Skin epidermis (tissue), 12 donors: ENCODE results near the gene PTPRT.

Experiments
- H3K27ac ChIP-seq, 21 experiments: fragments of 200-600 bp; sonication (generic) in 11 of 21; one replicate each; pipeline ENCODE4 v1.5.0; 2020; ENCODE audit warnings: mild to moderate bottlenecking in 3 of 21, inconsistent platforms in 2 of 21, moderate library complexity in 2 of 21
- H3K4me3 ChIP-seq, 7 experiments: fragments of 200-600 bp; sonication (generic) in 2 of 7; one replicate each; pipeline ENCODE4 v1.5.0; 2020; ENCODE audit warnings: inconsistent platforms in 2 of 7, mild to moderate bottlenecking in 2 of 7, moderate library complexity in 1 of 7

PTPRT gene

GRCh38 chr20:42158272-42158671 lies 1031.4 kb downstream of the PTPRT start:
- no peak overlapping the region for H3K4me3 ChIP-seq
- no peak overlapping the region for H3K27ac ChIP-seq

DNA sequence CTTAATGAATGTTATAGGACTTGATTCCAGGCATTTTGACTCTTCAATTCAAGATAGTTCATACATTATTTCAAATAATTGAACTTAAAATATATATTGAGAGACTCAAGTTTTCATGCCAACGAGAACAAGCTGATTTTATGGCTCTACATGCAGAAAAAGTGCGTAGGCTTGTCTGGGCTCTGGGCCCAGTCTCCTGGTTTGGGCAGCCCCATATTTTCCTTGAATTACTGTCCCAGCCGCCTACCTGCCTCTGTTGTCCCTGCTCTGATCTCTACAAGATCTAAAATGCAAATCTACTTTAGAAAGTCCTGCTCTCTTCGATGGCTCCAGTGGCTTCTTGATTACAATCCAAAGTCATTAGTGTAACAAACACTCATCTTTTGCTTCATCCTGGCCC lies 1034.1 kb downstream of the PTPRT start:
- no peak overlapping the region for H3K4me3 ChIP-seq
- no peak overlapping the region for H3K27ac ChIP-seq

DNA sequence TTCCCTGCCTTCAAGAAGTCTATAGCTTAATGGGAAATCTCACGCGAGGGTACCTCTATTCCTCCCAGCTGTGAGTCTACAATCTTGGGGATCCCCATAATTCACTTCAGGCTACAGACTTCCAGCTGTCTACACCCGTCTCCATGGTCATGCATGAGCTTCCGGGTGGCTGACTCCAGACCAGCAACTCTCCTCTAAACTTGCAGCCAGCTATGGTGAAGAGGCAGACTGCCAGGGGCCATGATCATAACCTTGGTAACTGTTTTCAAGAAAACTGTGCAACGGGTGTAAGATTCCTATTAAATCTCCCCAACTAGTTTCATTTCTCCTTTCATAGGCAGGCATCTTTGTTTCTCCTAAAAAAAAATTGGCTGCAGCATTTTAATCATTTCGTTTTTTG lies 1037.1 kb downstream of the PTPRT start:
- no peak overlapping the region for H3K4me3 ChIP-seq
- H3K27ac ChIP-seq: no peak overlapping the region

DNA sequence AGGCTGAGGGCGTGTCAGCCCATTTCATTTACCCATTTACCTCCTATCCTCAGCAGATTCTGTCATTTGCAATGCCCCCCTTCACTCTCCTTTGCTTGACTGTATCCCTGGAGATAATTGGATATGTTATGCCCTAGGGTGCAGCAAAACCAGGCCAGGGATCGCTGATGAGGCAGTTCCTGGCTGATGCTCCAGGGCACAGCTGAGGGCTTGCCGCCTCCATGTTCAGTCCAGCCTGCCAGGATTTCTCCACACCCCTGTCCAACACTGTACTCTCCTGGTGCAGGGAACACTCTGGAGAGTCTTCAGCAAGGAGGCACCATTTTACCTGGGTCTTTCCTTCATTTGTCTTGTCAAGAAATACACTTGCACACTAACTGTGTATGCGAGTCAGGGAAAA lies 1039.5 kb downstream of the PTPRT start:
- Histone ChIP-seq H3K4me3 (no peak overlapping the region), H3K27ac (no peak overlapping the region)

DNA sequence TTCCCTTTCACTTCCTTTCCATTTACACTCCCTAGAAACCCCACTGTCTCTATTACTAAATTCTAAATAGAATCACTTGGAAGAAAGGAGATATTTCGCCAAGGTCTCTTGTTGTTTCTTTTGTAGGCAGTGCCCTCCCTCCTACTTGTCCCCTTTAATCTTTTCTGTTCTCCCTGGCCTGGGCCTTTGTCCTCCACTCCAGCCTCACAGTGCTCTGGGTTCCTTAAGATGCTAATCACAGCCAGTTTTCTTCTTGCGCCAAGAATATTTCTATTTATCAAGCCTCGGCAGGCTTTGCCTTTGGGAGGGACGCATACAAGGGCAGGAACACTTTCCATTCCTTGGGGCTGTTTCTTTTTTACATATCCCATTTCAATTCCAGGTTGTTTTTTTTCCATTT lies 1051.0 kb downstream of the PTPRT start:
- H3K4me3 ChIP-seq: no peak overlapping the region
- no peak overlapping the region for H3K27ac ChIP-seq

DNA sequence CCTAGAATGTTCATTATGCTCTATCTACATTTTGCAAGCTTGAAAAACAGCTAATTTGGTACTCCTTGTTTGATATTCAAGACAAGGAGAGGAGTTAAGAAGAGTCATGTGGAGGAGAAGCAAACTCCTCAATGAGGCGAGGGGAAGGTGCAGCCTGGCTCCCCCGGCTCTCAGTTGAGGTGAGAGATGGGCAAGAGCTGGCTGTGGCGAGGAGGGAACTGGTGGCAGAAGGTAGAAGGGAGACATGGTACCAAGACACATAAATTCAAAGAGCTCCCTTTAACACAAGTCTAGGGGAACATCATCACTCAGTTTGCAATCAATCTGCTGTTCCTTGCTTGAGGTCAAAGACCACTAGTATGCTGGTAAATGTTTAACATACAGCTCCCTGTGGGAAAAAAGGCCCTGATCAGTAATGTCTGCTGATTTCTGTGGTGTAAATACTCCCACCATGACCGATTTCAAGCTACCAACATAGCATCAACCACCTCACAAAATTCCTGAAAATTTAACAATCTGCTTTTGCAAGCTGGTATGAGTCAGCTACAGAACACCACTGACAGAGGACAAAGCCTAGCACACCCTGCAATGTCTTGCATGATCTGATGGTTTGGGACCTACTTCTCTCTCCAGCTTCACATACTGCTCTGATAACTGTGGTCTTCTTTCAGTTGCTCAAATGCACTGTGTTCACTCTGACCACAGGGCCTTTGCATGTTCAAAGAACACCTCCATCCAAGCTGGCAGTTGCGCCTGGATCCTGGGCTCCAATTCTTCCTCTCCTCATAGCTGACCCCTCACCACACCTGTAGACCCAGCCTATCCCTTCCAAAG lies 1055.2 kb downstream of the PTPRT start:
- Histone ChIP-seq H3K4me3 (no peak overlapping the region), H3K27ac (no peak overlapping the region)

GRCh38 chr20:42130810-42131596 lies 1058.7 kb downstream of the PTPRT start:
- no peak overlapping the region for H3K27ac ChIP-seq
- H3K4me3 ChIP-seq: no peak overlapping the region

- Histone ChIP-seq H3K4me3 (no peak overlapping the region), H3K27ac (no peak overlapping the region)
These were observed 1064.3 kb downstream of the PTPRT start for GRCh38 chr20:42125426-42125825.

- Histone ChIP-seq H3K4me3 (no peak overlapping the region), H3K27ac (no peak overlapping the region)
These were observed 1065.7 kb downstream of the PTPRT start for GRCh38 chr20:42123981-42124473.

DNA sequence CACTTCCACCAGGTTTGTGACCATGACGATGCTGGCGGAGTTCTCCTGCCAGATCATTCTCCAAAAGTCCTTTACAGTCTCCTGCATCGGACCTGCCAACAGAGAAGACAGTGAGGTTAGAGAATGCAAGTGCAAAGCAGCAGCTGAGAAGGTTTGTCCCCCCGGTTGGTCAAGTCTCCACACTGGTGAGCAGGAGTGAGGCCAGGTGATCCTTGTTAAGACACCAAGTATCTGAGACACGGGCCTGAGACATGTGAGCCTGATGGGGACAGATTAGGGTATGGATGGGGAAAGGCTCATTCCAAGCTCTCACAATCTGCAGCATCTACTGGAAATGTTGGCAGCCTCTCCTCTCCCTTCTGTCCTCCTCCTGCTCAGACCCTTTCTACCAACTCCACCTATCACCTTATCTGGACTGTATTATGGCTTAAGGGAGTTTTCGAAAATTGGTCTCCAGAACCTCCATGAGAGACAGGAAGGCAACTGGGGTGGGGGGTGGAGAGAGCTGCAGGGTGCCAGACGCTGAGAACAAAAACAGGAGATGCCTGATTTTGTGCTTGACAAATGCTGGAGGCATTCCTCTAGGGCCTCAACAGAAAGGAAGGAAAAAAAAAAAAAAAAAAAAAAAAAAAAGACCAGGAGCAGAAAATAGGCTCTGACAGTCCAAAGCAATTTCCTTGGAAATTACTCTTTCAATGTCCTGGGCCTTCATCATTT lies 1071.1 kb downstream of the PTPRT start:
- Histone ChIP-seq H3K27ac (no peak overlapping the region), H3K4me3 (no peak overlapping the region)

GRCh38 chr20:42118001-42118400 lies 1071.7 kb downstream of the PTPRT start:
- no peak overlapping the region for H3K4me3 ChIP-seq
- H3K27ac ChIP-seq: no peak overlapping the region

DNA sequence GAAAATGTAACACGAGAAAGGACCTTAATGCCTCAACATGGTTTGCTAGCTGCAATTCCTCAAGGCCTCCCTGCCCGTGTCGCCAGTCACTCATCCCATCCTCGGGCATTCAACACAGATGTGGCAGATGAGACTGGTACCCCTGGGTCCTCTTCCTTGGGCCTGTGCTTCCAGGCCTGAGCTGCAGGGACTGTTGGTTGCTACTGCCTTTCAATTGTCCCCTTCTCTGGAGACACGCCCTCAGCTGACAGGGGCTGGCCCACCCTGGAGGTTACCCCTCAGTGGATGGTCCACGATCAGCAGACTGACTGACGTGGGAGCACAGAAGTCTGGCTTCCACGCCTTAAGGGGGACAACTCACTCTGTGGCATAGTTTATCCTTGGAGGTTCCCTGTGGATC lies 1076.5 kb downstream of the PTPRT start:
- Histone ChIP-seq H3K4me3 (no peak overlapping the region), H3K27ac (no peak overlapping the region)

- Histone ChIP-seq H3K4me3 (no peak overlapping the region), H3K27ac (no peak overlapping the region)
These were observed 1077.5 kb downstream of the PTPRT start for GRCh38 chr20:42112161-42112560.

DNA sequence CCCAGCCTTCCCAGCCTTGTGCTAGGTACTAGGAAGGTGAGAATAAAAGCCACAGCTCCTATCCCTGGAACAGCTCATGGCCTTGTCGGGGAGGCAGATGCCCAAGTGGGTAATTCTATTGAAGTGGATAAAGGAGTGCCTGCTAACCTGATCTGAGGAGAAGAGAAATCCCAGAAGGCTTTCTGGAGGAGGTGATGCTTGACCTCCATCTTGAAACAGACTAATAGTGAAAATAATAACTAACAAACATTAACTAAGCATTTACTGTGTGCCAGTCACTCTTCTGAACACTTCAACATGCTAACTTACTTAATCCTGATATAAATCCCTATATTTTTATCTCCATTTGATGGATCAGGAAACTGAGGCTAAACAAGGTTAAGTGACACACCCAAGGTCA lies 1078.4 kb downstream of the PTPRT start:
- Histone ChIP-seq H3K4me3 (no peak overlapping the region), H3K27ac (no peak overlapping the region)

DNA sequence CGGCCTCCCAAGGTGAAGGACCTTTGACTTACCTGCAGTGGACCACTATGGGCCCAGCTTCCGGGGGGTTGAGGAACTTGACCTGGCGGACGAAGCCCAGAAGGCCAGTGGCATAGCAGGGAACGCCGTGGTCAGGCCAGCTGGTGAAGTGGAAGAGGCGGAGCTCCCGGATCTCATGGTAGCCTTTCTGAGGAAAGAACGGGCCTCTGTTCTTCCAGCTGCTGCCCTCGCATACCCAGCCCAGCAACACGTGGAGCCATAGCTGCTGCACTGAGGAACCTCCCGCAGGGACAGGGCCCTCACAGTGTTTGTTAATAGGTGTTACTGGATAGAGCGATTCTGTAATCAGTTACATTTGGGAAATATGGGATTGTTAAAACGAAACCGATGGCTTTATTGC lies 1079.4 kb downstream of the PTPRT start:
- Histone ChIP-seq H3K4me3 (no peak overlapping the region), H3K27ac (no peak overlapping the region)

DNA sequence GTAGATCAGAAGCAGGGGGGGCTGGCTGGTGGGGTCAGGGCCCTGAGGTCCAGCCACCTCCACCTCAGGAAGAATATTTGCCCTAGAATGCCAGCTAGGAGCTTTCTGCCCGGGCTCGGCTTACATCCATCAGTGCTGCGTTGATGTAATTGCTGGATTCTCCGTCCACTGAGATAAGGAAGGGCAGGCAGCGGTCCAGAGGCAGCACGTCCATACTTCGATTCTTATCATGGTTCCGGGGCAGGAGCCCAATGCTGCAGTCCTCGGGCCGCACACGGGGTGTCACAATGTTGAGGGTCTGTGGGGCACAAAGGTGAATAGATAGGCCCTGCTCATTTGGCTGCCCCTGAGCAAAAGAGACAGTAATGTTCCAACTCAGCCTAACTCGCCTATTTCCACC lies 1087.7 kb downstream of the PTPRT start:
- no peak overlapping the region for H3K4me3 ChIP-seq
- no peak overlapping the region for H3K27ac ChIP-seq

DNA sequence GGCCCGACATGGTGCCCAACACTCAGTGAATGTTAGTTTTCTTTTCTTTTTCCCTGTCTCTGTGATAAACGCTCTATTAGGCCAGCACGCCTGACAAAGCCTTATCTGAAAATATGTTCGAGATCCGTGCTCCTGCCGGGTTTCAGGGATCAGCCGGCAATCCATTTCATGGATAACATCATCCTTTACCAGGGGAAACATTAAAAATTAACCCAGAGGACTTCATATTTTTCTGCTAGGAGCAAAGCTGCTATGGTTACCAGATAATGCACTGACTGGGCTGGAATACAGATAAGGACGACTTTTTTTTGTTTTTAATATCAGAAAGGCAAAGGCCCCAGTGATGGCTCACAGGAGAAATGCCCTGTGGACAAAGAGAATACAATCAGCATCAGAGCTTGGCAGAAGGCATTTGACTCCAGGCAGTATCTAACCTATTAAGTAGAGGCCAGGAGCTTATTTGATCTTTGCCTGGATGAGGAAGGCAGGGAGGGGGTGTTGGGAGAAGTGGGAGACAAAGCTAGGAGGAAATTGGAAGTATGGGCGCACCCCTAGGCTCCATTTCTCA lies 1089.5 kb downstream of the PTPRT start:
- no peak overlapping the region for H3K4me3 ChIP-seq
- H3K27ac ChIP-seq: no peak overlapping the region

DNA sequence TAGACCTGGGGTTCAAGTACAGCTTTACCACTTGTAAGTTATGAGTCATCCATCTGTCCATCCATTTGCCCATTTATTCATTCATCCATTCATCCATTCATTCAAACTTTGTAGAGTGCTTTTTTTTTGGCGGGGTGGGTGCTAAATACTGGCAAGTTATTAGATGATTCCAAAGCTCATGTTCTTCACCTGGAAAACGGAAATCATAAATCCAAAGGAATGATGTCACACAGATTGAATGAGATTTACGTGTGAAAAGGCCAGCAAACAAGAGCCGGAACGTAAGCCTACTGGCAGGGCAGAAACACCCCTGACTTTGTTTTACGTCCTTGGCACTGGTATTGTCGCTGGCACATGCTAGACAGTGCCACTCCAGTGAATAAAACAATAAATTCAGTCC lies 1090.6 kb downstream of the PTPRT start:
- no peak overlapping the region for H3K4me3 ChIP-seq
- H3K27ac ChIP-seq: no peak overlapping the region

GRCh38 chr20:42098418-42098817 lies 1091.3 kb downstream of the PTPRT start:
- no peak overlapping the region for H3K27ac ChIP-seq
- no peak overlapping the region for H3K4me3 ChIP-seq

DNA sequence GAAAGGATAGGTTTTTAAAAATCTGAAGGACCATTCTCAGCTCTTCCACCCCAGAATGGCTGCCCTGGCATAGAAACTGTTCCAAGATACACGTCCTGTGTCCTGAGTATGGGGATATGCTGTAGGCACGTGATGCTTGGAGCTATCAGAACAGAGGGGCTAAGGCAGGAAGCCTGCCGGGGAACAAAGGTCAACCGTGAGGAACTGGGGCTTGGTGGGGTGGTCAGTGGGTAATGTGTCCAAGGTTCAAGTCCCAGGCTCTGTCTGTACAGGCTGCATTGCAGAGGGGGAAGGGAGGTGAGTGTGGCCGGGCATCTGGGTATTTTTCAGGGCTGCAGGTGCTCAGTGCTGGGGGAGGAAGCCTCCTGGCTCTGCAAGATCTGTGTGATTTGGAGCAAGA lies 1092.0 kb downstream of the PTPRT start:
- Histone ChIP-seq H3K4me3 (no peak overlapping the region), H3K27ac (no peak overlapping the region)
